ENCODE measurements around the gene NUDT4.

GRCh38 chr12:93360688-93361087 is 17.0 kb upstream of the NUDT4 start:
- TF ChIP-seq, protein P1, sequence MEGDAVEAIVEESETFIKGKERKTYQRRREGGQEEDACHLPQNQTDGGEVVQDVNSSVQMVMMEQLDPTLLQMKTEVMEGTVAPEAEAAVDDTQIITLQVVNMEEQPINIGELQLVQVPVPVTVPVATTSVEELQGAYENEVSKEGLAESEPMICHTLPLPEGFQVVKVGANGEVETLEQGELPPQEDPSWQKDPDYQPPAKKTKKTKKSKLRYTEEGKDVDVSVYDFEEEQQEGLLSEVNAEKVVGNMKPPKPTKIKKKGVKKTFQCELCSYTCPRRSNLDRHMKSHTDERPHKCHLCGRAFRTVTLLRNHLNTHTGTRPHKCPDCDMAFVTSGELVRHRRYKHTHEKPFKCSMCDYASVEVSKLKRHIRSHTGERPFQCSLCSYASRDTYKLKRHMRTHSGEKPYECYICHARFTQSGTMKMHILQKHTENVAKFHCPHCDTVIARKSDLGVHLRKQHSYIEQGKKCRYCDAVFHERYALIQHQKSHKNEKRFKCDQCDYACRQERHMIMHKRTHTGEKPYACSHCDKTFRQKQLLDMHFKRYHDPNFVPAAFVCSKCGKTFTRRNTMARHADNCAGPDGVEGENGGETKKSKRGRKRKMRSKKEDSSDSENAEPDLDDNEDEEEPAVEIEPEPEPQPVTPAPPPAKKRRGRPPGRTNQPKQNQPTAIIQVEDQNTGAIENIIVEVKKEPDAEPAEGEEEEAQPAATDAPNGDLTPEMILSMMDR (IDR thresholded peaks at IDR 0.05; ENCODE audit: extremely low read depth in 1 of 2, insufficient read depth in 1 of 2, low read depth in 1 of 2, low read length in 2 of 2), result no peak
- TF ChIP-seq EZH2 (IDR thresholded peaks at IDR 0.05; ENCODE audit: borderline replicate concordance, low read depth, low read length, severe bottlenecking), result no peak
- TF ChIP-seq POLR2A (IDR thresholded peaks at IDR 0.05; ENCODE audit: low read depth, low read length), result no peak
- TF ChIP-seq POLR2AphosphoS5 (IDR thresholded peaks at IDR 0.05; ENCODE audit: insufficient read depth, low read depth, low read length), result no peak
- no peak for TF ChIP-seq MAX (IDR thresholded peaks at IDR 0.05; ENCODE audit: insufficient read depth, insufficient read length)
